GM21528 (cell line): ENCODE results near the gene TRAF1.

Source experiments
- ATAC-seq: cut with Tn5 transposase; IDR thresholded peaks from one replicate; pipeline ENCODE4 v1.9.1; 2021; ENCODE audit warnings: mild to moderate bottlenecking, moderate library complexity; ENCODE audit not compliant: unreplicated experiment, low FRiP score

The TRAF1 gene

GRCh38 chr9:120925535-120926396 is 830 bp downstream of the TRAF1 start:
- peak; percentile 45 for ATAC-seq

- ATAC-seq: no peak
Measured at GRCh38 chr9:120924698-120925534, 1.7 kb downstream of the TRAF1 start.

GRCh38 chr9:120923620-120924328 is 2.8 kb downstream of the TRAF1 start:
- no peak for ATAC-seq

- no peak for ATAC-seq
Measured at GRCh38 chr9:120922404-120923195, 4.0 kb downstream of the TRAF1 start.

GRCh38 chr9:120921661-120922181 is 4.9 kb downstream of the TRAF1 start:
- no peak for ATAC-seq

- ATAC-seq: no peak
Measured at GRCh38 chr9:120920806-120921178, 5.8 kb downstream of the TRAF1 start.

- ATAC-seq: no peak
Measured at GRCh38 chr9:120919843-120920805, 6.5 kb downstream of the TRAF1 start.

- no peak for ATAC-seq
Measured at GRCh38 chr9:120918931-120919842, 7.4 kb downstream of the TRAF1 start.

- no peak for ATAC-seq
Measured at GRCh38 chr9:120917929-120918762, 8.4 kb downstream of the TRAF1 start.

- no peak for ATAC-seq
Measured at GRCh38 chr9:120916991-120917880, 9.4 kb downstream of the TRAF1 start.

- ATAC-seq: no peak
Measured at GRCh38 chr9:120916588-120916987, 10.0 kb downstream of the TRAF1 start.

- ATAC-seq: no peak
Measured at GRCh38 chr9:120915854-120916470, 10.6 kb downstream of the TRAF1 start.

- ATAC-seq: no peak
Measured at GRCh38 chr9:120914953-120915352, 11.6 kb downstream of the TRAF1 start.

GRCh38 chr9:120914396-120914795 is 12.2 kb downstream of the TRAF1 start:
- ATAC-seq: no peak

- ATAC-seq: no peak
Measured at GRCh38 chr9:120913647-120914264, 12.8 kb downstream of the TRAF1 start.
